ENCODE results near the gene ABTB2.

DNA sequence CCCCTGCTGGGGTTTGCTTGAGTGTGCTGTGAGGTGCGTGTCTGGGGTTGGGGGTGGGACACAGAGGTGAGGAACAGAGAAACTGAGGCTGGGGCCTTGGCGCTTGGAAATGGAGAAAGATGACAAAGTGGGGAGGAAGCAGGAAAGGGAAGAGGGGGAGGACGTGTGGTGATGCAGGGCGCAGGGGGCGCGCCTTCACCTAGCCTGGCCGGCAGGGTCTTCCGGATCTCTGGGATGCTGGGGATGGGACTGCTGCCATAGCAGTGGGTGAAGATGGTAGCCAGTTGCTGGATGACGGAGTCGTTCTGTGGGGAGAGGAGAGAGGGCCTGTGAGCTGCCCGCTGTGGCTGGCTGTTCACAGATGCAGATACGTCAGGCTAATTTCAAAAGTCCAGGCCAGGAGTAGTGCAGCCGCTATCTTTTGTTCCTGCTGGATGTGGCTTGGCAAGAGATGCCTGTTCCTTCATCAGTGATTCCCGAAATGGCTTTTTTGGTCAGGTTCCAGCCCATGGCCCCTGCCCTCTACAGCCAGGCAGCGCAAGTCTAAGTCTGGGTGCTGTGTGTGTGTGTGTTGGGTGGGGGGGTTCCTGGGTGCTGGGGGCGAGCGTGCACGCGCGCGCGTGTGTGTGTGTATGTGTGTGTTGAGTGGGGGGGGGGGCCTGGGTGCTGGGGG lies 197.6 kb downstream of the ABTB2 start:
- TF ChIP-seq EZH2 (IDR thresholded peaks at IDR 0.05; ENCODE audit: insufficient read depth, poor library complexity, severe bottlenecking) (no peak), EZH2phosphoT487 (IDR thresholded peaks at IDR 0.05; ENCODE audit: insufficient read depth, low read depth) (no peak)

All from GM23248 (cell line).